ENCODE measurements around the gene PPP1R1B. TPM values are rescaled to one million over a fixed set of nuclear protein-coding genes. Genes with fewer than 3 reads are reported as not detected.
A peak's percentile ranks its signal among the peaks of the same experiment; 100 is the strongest.

PPP1R1B gene
- total and polyA plus RNA-seq, 9 of the 15 experiments (the other 6 are each of a cell fraction or from before 2014, with no cell fraction given): 0.07 to 0.18 (median 0.10) TPM; not detected in 4

DNA sequence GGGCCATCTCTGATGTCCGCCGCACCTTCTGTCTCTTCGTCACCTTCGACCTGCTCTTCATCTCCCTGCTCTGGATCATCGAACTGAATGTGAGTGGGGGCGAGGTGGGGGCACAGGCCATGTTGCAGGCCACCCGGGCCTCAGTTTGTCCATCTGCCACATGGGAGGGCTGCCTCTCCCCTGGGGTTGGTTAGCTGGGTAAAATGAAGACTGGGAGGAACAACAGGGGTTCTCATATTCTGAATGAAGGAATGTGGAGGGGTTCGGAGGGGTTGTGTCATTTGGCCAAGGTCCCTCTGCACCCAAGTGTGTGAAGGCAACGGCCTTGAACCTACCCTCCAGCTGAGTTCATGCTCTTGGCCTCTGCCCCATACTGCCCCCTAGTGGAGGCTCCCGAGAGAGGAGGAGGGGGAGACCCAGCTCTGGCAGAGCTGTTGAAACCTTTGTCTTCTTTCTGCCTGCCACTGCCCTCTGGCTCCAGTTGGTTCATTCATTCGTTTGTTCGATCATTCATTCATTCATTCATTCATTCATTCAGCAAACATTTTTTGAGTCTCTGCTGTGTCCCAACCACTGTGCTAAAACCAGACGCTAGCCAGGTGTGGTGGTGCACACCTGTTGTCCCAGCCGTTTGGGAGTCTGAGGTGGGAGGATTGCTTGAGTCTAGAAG, 27.0 kb downstream of the PPP1R1B start (continued):
- TF ChIP-seq, protein P1, sequence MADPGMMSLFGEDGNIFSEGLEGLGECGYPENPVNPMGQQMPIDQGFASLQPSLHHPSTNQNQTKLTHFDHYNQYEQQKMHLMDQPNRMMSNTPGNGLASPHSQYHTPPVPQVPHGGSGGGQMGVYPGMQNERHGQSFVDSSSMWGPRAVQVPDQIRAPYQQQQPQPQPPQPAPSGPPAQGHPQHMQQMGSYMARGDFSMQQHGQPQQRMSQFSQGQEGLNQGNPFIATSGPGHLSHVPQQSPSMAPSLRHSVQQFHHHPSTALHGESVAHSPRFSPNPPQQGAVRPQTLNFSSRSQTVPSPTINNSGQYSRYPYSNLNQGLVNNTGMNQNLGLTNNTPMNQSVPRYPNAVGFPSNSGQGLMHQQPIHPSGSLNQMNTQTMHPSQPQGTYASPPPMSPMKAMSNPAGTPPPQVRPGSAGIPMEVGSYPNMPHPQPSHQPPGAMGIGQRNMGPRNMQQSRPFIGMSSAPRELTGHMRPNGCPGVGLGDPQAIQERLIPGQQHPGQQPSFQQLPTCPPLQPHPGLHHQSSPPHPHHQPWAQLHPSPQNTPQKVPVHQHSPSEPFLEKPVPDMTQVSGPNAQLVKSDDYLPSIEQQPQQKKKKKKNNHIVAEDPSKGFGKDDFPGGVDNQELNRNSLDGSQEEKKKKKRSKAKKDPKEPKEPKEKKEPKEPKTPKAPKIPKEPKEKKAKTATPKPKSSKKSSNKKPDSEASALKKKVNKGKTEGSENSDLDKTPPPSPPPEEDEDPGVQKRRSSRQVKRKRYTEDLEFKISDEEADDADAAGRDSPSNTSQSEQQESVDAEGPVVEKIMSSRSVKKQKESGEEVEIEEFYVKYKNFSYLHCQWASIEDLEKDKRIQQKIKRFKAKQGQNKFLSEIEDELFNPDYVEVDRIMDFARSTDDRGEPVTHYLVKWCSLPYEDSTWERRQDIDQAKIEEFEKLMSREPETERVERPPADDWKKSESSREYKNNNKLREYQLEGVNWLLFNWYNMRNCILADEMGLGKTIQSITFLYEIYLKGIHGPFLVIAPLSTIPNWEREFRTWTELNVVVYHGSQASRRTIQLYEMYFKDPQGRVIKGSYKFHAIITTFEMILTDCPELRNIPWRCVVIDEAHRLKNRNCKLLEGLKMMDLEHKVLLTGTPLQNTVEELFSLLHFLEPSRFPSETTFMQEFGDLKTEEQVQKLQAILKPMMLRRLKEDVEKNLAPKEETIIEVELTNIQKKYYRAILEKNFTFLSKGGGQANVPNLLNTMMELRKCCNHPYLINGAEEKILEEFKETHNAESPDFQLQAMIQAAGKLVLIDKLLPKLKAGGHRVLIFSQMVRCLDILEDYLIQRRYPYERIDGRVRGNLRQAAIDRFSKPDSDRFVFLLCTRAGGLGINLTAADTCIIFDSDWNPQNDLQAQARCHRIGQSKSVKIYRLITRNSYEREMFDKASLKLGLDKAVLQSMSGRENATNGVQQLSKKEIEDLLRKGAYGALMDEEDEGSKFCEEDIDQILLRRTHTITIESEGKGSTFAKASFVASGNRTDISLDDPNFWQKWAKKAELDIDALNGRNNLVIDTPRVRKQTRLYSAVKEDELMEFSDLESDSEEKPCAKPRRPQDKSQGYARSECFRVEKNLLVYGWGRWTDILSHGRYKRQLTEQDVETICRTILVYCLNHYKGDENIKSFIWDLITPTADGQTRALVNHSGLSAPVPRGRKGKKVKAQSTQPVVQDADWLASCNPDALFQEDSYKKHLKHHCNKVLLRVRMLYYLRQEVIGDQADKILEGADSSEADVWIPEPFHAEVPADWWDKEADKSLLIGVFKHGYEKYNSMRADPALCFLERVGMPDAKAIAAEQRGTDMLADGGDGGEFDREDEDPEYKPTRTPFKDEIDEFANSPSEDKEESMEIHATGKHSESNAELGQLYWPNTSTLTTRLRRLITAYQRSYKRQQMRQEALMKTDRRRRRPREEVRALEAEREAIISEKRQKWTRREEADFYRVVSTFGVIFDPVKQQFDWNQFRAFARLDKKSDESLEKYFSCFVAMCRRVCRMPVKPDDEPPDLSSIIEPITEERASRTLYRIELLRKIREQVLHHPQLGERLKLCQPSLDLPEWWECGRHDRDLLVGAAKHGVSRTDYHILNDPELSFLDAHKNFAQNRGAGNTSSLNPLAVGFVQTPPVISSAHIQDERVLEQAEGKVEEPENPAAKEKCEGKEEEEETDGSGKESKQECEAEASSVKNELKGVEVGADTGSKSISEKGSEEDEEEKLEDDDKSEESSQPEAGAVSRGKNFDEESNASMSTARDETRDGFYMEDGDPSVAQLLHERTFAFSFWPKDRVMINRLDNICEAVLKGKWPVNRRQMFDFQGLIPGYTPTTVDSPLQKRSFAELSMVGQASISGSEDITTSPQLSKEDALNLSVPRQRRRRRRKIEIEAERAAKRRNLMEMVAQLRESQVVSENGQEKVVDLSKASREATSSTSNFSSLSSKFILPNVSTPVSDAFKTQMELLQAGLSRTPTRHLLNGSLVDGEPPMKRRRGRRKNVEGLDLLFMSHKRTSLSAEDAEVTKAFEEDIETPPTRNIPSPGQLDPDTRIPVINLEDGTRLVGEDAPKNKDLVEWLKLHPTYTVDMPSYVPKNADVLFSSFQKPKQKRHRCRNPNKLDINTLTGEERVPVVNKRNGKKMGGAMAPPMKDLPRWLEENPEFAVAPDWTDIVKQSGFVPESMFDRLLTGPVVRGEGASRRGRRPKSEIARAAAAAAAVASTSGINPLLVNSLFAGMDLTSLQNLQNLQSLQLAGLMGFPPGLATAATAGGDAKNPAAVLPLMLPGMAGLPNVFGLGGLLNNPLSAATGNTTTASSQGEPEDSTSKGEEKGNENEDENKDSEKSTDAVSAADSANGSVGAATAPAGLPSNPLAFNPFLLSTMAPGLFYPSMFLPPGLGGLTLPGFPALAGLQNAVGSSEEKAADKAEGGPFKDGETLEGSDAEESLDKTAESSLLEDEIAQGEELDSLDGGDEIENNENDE (IDR thresholded peaks at IDR 0.05; ENCODE audit: low read depth, low read length): no peak
- TF ChIP-seq JUND (IDR thresholded peaks at IDR 0.05; ENCODE audit: borderline replicate concordance, low read depth, low read length) (peak; percentile 22; the same call in 1 of the 2 replicates), JUND (tag; IDR thresholded peaks at IDR 0.05; ENCODE audit: borderline replicate concordance, low read depth, low read length) (no peak), E2F5 (CRISPR knock-in tag; IDR thresholded peaks at IDR 0.05) (no peak), GABPB1 (CRISPR knock-in tag; IDR thresholded peaks at IDR 0.05) (no peak), ZNF586 (CRISPR knock-in tag; conservative IDR thresholded peaks at IDR 0.05) (no peak), POLR2B (IDR thresholded peaks at IDR 0.05; ENCODE audit: low read depth, partially characterized antibody) (no peak), BRCA1 (IDR thresholded peaks at IDR 0.05) (no peak), BRCA1 (CRISPR knock-in tag; IDR thresholded peaks at IDR 0.05) (no peak), GTF3C2 (IDR thresholded peaks at IDR 0.05; ENCODE audit: borderline replicate concordance, extremely low read depth, insufficient read length) (no peak), ZNF23 (CRISPR knock-in tag; IDR thresholded peaks at IDR 0.05) (no peak), MCM5 (IDR thresholded peaks at IDR 0.05; ENCODE audit: low read depth) (no peak), NFYB (IDR thresholded peaks at IDR 0.05; ENCODE audit: extremely low read depth, insufficient read length) (no peak)
